Measurements from ENCODE around the gene MS4A10. TPM values are rescaled to one million over a fixed set of nuclear protein-coding genes. Genes with fewer than 3 reads are reported as not detected.
A peak's percentile ranks its signal among the peaks of the same experiment; 100 is the strongest.

Gene MS4A10
- total and polyA plus RNA-seq, 8 donors, result 0.18 TPM; not detected in 7

DNA sequence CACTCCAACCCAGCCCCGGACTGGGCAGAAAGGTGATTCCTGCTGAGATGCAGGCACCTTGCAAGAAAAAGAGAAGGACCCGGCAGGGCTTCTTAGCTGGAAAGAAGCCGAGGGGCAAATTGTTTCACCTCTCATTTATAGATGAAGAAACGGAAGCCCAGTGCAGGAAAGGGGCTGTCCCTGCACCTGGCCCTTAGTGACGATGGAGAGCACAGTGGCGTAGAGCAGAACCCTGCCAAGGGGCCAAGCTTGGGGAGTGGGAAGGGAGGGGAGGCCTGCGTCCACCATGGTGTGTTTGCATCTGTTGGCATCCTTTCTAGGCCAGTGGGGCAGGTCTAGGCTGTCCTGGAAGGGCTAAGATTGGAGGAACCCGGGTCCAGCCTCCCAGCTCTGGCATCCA, 36.3 kb upstream of the MS4A10 start:
- H3K27ac ChIP-seq, result no peak overlapping the region
- H3K4me3 ChIP-seq, result no peak overlapping the region
- TF ChIP-seq EP300 (IDR thresholded peaks at IDR 0.05) (no peak), POLR2A (IDR thresholded peaks at IDR 0.05) (no peak), POLR2AphosphoS5 (IDR thresholded peaks at IDR 0.05) (no peak), CTCF (IDR thresholded peaks at IDR 0.05) (no peak)
- H3K27me3 ChIP-seq, result peaks cover 0 to 26% (median 0%) of the 10 kb centered on the region in 3 donors
- intact Hi-C loops (cut with DNase I; ENCODE audit: low total_unique reads), result no loop called here
- H3K4me1 ChIP-seq, result no peaks in the 10 kb centered on the region
- 72 to 84% (median 78%) methylated on average over 7 to 8 of the region's 8 CpGs for WGBS, 5 donors
- H3K36me3 ChIP-seq, result no peaks in the 10 kb centered on the region
- DNase-seq, result no peak
- no peaks in the 10 kb centered on the region for H3K9me3 ChIP-seq

GRCh38 chr11:60750911-60751310, 34.2 kb upstream of the MS4A10 start:
- Histone ChIP-seq H3K4me1 (no peaks in the 10 kb centered on the region), H3K27ac (no peak overlapping the region), H3K4me3 (no peak overlapping the region), H3K36me3 (no peaks in the 10 kb centered on the region), H3K9me3 (no peaks in the 10 kb centered on the region), H3K27me3 (peaks cover 0 to 26% (median 0%) of the 10 kb centered on the region in 3 donors)
- no peak for TF ChIP-seq POLR2AphosphoS5 (IDR thresholded peaks at IDR 0.05)
- no peak for TF ChIP-seq POLR2A (IDR thresholded peaks at IDR 0.05)
- TF ChIP-seq EP300 (IDR thresholded peaks at IDR 0.05), result no peak
- TF ChIP-seq CTCF (IDR thresholded peaks at IDR 0.05), result no peak
- DNase-seq, result no peak
- intact Hi-C loops (cut with DNase I; ENCODE audit: low total_unique reads), result no loop called here
- WGBS, 5 donors, result 63 to 85% (median 65%) methylated on average over 3 of the region's 3 CpGs

- no peak for DNase-seq
- Histone ChIP-seq H3K4me3 (no peak overlapping the region), H3K9me3 (no peaks in the 10 kb centered on the region), H3K4me1 (no peaks in the 10 kb centered on the region), H3K27me3 (peaks cover 0 to 39% (median 0%) of the 10 kb centered on the region in 3 donors), H3K36me3 (no peaks in the 10 kb centered on the region), H3K27ac (no peak overlapping the region)
- intact Hi-C loops (cut with DNase I; ENCODE audit: low total_unique reads), result no loop called here
- 32 to 58% (median 41%) methylated on average over 4 of the region's 4 CpGs for WGBS, 5 donors
- TF ChIP-seq POLR2AphosphoS5 (IDR thresholded peaks at IDR 0.05) (peak in 2 of 3 donors; percentile 11 to 40), POLR2A (IDR thresholded peaks at IDR 0.05) (no peak)
These were observed 31.8 kb upstream of the MS4A10 start for GRCh38 chr11:60753309-60753708.

- Histone ChIP-seq H3K9me3 (no peaks in the 10 kb centered on the region), H3K27ac (no peak overlapping the region), H3K27me3 (peaks cover 0 to 32% (median 0%) of the 10 kb centered on the region in 3 donors), H3K36me3 (no peaks in the 10 kb centered on the region), H3K4me1 (no peaks in the 10 kb centered on the region), H3K4me3 (no peak overlapping the region)
- intact Hi-C loops (cut with DNase I; ENCODE audit: low total_unique reads), result no loop called here
- TF ChIP-seq POLR2A (IDR thresholded peaks at IDR 0.05) (no peak), EP300 (IDR thresholded peaks at IDR 0.05) (no peak), CTCF (IDR thresholded peaks at IDR 0.05) (no peak), POLR2AphosphoS5 (IDR thresholded peaks at IDR 0.05) (no peak)
- DNase-seq, result no peak
- 91 to 96% (median 94%) methylated on average over 6 of the region's 6 CpGs for WGBS, 5 donors
These were observed 30.2 kb upstream of the MS4A10 start for GRCh38 chr11:60754887-60755286.

GRCh38 chr11:60756307-60757032, 28.7 kb upstream of the MS4A10 start, which contains the start of gene MS4A15:
Gene MS4A15, plus strand, starts transcription at chr11:60756867. Its CDS starts 6,867 bp downstream, at chr11:60763734.
- intact Hi-C loops (cut with DNase I; ENCODE audit: low total_unique reads), result no loop called here
- H3K27ac ChIP-seq, result no peak within 1 kb of the TSS
- H3K9me3 ChIP-seq, result no peaks in the 10 kb centered on the region
- H3K27me3 ChIP-seq, result peaks cover 0 to 17% (median 0%) of the 10 kb centered on the region in 3 donors
- H3K4me1 ChIP-seq, result no peaks in the 10 kb centered on the region
- no peaks in the 10 kb centered on the region for H3K36me3 ChIP-seq
- H3K4me3 ChIP-seq, result no peak within 1 kb of the TSS
- no peak for TF ChIP-seq POLR2A (IDR thresholded peaks at IDR 0.05)
- TF ChIP-seq CTCF (IDR thresholded peaks at IDR 0.05), result peak in 5 of 7 experiments; percentile 11 to 51 (median 40)
- WGBS, 5 donors, result 46 to 60% (median 53%) methylated on average over 14 of the region's 14 CpGs
- peak in 1 of 2 donors; percentile 61 for DNase-seq

Data from stomach (tissue), 9 donors.